Natural killer cell (primary cell): ENCODE results near the gene EHD4. TPM values are rescaled to one million over a fixed set of nuclear protein-coding genes. Genes with fewer than 3 reads are reported as not detected.

Experiments
- ATAC-seq, 3 donors: fragments of 150-1000 bp in 2 of 3; fragments of 200-7000 bp in 1 of 3; cut with Tn5 transposase; 1 replicate in 1 of 3; 2 replicates in 2 of 3; pipeline ENCODE4 v1.10.0; 2021; ENCODE audit warnings: mild to moderate bottlenecking in 2 of 3, moderate library complexity in 2 of 3
- DNase-seq, 2 donors: peaks; one replicate each; pipeline versions ENCODE4 v3.0.0 to v3.0.0-alpha.2; 2013 to 2021; ENCODE audit warnings: mixed read lengths in 1 of 2
- H3K27ac ChIP-seq: one replicate; pipeline ENCODE4 v1.5.1; 2013; ENCODE audit warnings: mild to moderate bottlenecking, low read length
- H3K27me3 ChIP-seq: one replicate; pipeline ENCODE4 v1.6.1; 2013; ENCODE audit warnings: low read length; ENCODE audit not compliant: control insufficient read depth, insufficient read depth
- H3K36me3 ChIP-seq: one replicate; pipeline ENCODE4 v1.6.1; 2013; ENCODE audit warnings: low read length; ENCODE audit not compliant: control insufficient read depth, insufficient read depth
- H3K4me1 ChIP-seq: one replicate; pipeline ENCODE4 v1.6.1; 2013; ENCODE audit warnings: low read length; ENCODE audit not compliant: control insufficient read depth, insufficient read depth
- H3K4me3 ChIP-seq: one replicate; pipeline ENCODE4 v1.5.1; 2013; ENCODE audit warnings: low read length
- H3K9me3 ChIP-seq: one replicate; pipeline ENCODE4 v1.6.1; 2013; ENCODE audit warnings: low read length; ENCODE audit not compliant: control insufficient read depth, insufficient read depth
- H3K27ac Mint-ChIP-seq, 2 donors: one replicate each; pipeline ENCODE4 v1.8.0; 2022; ENCODE audit warnings: mild to moderate bottlenecking in 2 of 2, mixed read lengths in 2 of 2, moderate library complexity in 1 of 2
- H3K27me3 Mint-ChIP-seq, 2 donors: one replicate each; pipeline ENCODE4 v1.8.0; 2022; ENCODE audit warnings: low read depth in 2 of 2, mixed read lengths in 2 of 2
- H3K36me3 Mint-ChIP-seq: one replicate; pipeline ENCODE4 v1.8.0; 2022; ENCODE audit warnings: mixed read lengths
- H3K4me1 Mint-ChIP-seq, 2 donors: one replicate each; pipeline ENCODE4 v1.8.0; 2022; ENCODE audit warnings: mixed read lengths in 2 of 2
- H3K4me3 Mint-ChIP-seq: one replicate; pipeline ENCODE4 v1.8.0; 2022; ENCODE audit warnings: mild to moderate bottlenecking, moderate library complexity, mixed read lengths
- H3K9me3 Mint-ChIP-seq, 2 donors: one replicate each; pipeline ENCODE4 v1.8.0; 2022; ENCODE audit warnings: mixed read lengths in 2 of 2
- WGBS: methylation state at CpG from one replicate; pipeline ENCODE4 v1.1.7; 2013; ENCODE audit warnings: missing lambda C conversion rate; ENCODE audit not compliant: insufficient coverage; 5-methylcytosine and 5-hydroxymethylcytosine counted together
- intact Hi-C: fragments of 100-400 bp; cut with micrococcal nuclease; formaldehyde crosslinking; loops from one replicate; pipeline ENCODE4 v1.14.2; 2022
- total RNA-seq, 4 donors: library from RNA; stranded (reverse); fragments of 120-200 nt in 1 of 4; gene quantifications; one replicate each; pipeline versions ENCODE4 v1.2.3 to v1.2.4, GENCODE V29; 2013 to 2022
- TF ChIP-seq, protein P1 (sequence below): fragments of 200-600 bp; IDR thresholded peaks from one replicate; pipeline ENCODE4 v1.8.0; 2022; ENCODE audit warnings: antibody characterized with exemption

EHD4 gene
- total RNA-seq, 3 donors from 2014 or later (not counting 1 experiment from before 2014, with no cell fraction given) = 28.4 to 34.6 (median 31.7) TPM

DNA sequence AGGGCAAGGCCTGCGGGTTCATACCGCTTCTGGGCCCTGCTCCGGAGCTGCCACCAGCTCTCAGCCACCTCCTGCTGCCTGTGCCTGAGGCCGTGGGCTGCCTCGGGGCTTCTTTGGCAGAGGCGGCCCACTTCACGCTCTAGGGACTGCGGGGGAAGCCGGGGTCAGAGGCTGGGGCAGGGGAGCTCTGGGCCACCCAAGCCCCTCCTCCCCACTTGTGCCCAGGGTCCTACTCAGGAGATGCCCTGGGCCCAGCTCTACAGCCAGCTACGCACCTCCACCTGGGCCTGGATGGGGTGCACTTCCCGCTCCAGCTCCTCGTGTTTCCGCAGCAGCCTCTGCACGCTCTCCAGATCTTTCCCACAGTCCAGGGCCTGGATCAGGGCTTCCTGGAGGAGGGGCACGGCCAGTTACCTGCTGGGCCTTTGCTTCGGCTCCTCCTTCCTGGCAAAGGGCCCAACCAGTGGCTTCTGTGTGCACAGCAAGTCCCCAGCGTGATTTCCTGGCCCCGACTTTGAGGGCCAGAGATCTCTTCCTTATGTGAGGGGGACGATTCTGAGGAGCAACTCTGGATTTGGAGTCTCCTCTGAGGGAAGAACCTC is 109.7 kb downstream of the EHD4 start:
- DNase-seq = peak in 1 of 2 donors; percentile 27

DNA sequence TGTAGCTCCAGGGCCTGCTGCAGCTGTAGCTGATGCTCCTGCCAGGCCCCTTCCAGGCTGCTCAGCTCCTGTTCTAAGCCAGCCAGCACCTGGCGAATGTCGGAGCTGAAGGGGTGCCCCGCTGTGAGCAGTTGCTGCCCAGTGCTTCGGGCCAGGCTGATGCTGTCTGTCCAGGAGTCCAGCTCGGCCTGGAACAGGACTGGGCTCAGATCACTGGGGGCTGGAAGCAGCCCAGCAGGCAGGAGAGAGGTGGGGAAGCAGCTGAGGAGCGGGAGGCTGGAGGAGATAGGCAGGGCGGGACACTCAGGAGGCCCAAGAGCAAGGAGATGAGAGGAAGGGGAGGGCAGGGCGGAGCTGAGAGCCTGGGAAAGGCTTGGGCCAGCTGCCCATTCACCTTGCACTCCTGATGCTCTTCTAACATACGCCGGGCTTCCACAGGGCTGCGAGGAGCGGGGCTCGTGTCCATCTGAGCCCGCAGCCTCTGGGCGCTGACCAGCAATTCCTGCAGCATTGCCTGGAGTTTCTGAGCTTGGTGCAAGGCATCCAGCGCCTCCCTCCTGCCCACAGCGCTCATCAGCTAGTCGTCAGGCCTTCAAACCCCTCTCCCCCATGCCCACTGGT is 110.5 kb downstream of the EHD4 start:
- intact Hi-C loops = no loop called here
- Mint-ChIP-seq H3K9me3 (no peaks in the 10 kb centered on the region), H3K27ac (no peak overlapping the region), H3K36me3 (no peaks in the 10 kb centered on the region), H3K4me3 (no peak overlapping the region), H3K4me1 (no peaks in the 10 kb centered on the region), H3K27me3 (no peaks in the 10 kb centered on the region)
- ATAC-seq (no peak), DNase-seq (no peak)
- 91% methylated on average over 18 of the region's 18 CpGs for WGBS
- TF ChIP-seq, protein P1, sequence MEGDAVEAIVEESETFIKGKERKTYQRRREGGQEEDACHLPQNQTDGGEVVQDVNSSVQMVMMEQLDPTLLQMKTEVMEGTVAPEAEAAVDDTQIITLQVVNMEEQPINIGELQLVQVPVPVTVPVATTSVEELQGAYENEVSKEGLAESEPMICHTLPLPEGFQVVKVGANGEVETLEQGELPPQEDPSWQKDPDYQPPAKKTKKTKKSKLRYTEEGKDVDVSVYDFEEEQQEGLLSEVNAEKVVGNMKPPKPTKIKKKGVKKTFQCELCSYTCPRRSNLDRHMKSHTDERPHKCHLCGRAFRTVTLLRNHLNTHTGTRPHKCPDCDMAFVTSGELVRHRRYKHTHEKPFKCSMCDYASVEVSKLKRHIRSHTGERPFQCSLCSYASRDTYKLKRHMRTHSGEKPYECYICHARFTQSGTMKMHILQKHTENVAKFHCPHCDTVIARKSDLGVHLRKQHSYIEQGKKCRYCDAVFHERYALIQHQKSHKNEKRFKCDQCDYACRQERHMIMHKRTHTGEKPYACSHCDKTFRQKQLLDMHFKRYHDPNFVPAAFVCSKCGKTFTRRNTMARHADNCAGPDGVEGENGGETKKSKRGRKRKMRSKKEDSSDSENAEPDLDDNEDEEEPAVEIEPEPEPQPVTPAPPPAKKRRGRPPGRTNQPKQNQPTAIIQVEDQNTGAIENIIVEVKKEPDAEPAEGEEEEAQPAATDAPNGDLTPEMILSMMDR = no peak
- Histone ChIP-seq H3K4me1 (peaks cover 16% of the 10 kb centered on the region), H3K4me3 (no peak overlapping the region), H3K9me3 (no peaks in the 10 kb centered on the region), H3K27me3 (no peaks in the 10 kb centered on the region), H3K27ac (no peak overlapping the region), H3K36me3 (no peaks in the 10 kb centered on the region)

More for the DNA sequence above, 109.7 kb downstream of the EHD4 start:
- ATAC-seq = no peak
- intact Hi-C loops = no loop called here
- H3K4me3 Mint-ChIP-seq = no peak overlapping the region
- WGBS = 73% methylated on average over 19 of the region's 19 CpGs
- no peaks in the 10 kb centered on the region for H3K9me3 Mint-ChIP-seq
- Histone ChIP-seq H3K4me1 (peaks cover 16% of the 10 kb centered on the region), H3K36me3 (no peaks in the 10 kb centered on the region), H3K4me3 (no peak overlapping the region), H3K27me3 (no peaks in the 10 kb centered on the region), H3K27ac (no peak overlapping the region), H3K9me3 (no peaks in the 10 kb centered on the region)
- H3K4me1 Mint-ChIP-seq = peaks cover 0 to 5% of the 10 kb centered on the region in 2 donors
- H3K36me3 Mint-ChIP-seq = no peaks in the 10 kb centered on the region
- TF ChIP-seq, protein P1 = no peak
- H3K27ac Mint-ChIP-seq = no peak overlapping the region
- H3K27me3 Mint-ChIP-seq = no peaks in the 10 kb centered on the region

DNA sequence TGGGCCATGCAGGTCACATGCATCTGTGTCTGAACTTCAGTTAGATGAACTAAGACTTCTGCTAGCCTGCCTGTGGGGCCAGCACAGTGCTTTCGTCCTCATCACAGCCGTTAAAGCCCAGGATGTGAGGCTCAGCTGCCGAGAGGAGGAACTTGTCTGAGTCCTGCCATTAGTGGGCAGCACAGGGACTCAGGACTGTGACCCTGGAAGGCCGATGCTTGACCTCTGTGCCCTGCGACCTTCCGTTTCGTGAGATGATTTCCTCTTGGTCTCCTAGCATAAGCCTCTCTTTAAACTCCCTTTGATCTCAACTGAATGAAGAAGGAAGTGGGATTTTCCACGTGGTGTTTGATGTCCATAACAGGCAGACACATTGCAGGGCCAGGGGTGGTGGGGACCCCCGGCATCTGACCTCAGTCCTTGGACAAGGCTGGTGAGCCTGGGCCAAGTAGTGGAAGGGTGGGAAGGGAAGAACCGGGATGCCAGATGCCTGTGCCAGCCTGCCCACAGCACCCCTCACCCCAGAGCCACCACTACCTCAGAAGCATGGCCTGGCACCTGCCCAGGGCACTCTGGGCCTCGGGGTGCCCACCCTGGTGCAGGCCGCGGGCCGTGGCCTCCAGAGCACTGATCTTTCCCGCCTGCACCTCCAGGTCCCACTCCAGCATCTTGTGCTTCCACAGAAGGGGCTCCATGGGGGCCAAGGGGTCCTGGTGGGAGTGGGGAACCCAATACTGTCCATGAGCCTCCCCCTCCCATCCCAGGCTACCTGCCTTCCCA is 112.1 kb downstream of the EHD4 start:
- Histone ChIP-seq H3K27me3 (no peaks in the 10 kb centered on the region), H3K9me3 (no peaks in the 10 kb centered on the region), H3K36me3 (no peaks in the 10 kb centered on the region), H3K4me3 (no peak overlapping the region), H3K27ac (no peak overlapping the region), H3K4me1 (peaks cover 16% of the 10 kb centered on the region)
- 48% methylated on average over 14 of the region's 15 CpGs for WGBS
- Mint-ChIP-seq H3K27ac (no peak overlapping the region), H3K4me3 (no peak overlapping the region), H3K9me3 (no peaks in the 10 kb centered on the region), H3K4me1 (no peaks in the 10 kb centered on the region), H3K36me3 (no peaks in the 10 kb centered on the region), H3K27me3 (no peaks in the 10 kb centered on the region)
- no peak for ATAC-seq
- intact Hi-C loops = no loop called here
- DNase-seq = no peak
- TF ChIP-seq, protein P1 = no peak
